Breast epithelium (tissue), 4 donors: Measurements from ENCODE around the gene HPD. TPM values are rescaled to one million over a fixed set of nuclear protein-coding genes. Genes with fewer than 3 reads are reported as not detected.

Source experiments
- DNase-seq, 2 donors: peaks; one replicate each; pipeline ENCODE4 v3.0.0-alpha.2; 2019; ENCODE audit warnings: low spot score in 2 of 2
- H3K27ac ChIP-seq, 2 donors: fragments of 200-600 bp; sonication (generic) in 1 of 2; one replicate each; pipeline ENCODE4 v1.5.1; 2016 to 2019; ENCODE audit warnings: mild to moderate bottlenecking in 1 of 2
- H3K27me3 ChIP-seq, 2 donors: fragments of 200-600 bp; sonication (generic) in 1 of 2; one replicate each; pipeline versions ENCODE4 v1.5.1 to v1.6.0; 2017 to 2019; ENCODE audit warnings: control low read depth in 1 of 2, mild to moderate bottlenecking in 1 of 2
- H3K36me3 ChIP-seq: fragments of 200-600 bp; one replicate; pipeline ENCODE4 v1.5.1; 2019
- H3K4me1 ChIP-seq, 2 donors: fragments of 200-600 bp; sonication (generic); one replicate each; pipeline ENCODE4 v1.5.1; 2016 to 2019; ENCODE audit warnings: control low read depth in 1 of 2
- H3K4me3 ChIP-seq, 3 donors: fragments of 200-600 bp; sonication (generic); 1 replicate in 2 of 3; 2 replicates in 1 of 3; pipeline ENCODE4 v1.5.1; 2016 to 2019; ENCODE audit warnings: mild to moderate bottlenecking in 3 of 3, moderate library complexity in 2 of 3
- H3K9me3 ChIP-seq, 2 donors: fragments of 200-600 bp; sonication (generic) in 1 of 2; one replicate each; pipeline ENCODE4 v1.5.1; 2016 to 2019; ENCODE audit warnings: control low read depth in 1 of 2
- POLR2A ChIP-seq: fragments of 450-650 bp; IDR thresholded peaks from one replicate; pipeline ENCODE4 v1.6.1; 2016; ENCODE audit warnings: antibody characterized with exemption, mild to moderate bottlenecking, moderate library complexity
- POLR2AphosphoS5 ChIP-seq, 3 donors: sonication (generic); formaldehyde crosslinking; IDR thresholded peaks; one replicate each; pipeline ENCODE4 v1.6.1; 2017; ENCODE audit warnings: antibody characterized with exemption in 3 of 3
- intact Hi-C: fragments of 100-400 bp; cut with DNase I; formaldehyde crosslinking; loops from one replicate; pipeline ENCODE4 v1.15.1; 2023; ENCODE audit warnings: low total_unique reads
- total RNA-seq, 3 donors: library from RNA; depleted of rRNA; stranded (reverse); fragments of >200 nt; gene quantifications; one replicate each; pipeline ENCODE4 v1.1.0, GENCODE V29; 2016
- TF ChIP-seq, protein P1 (sequence below), 3 donors: fragments of 450-650 bp; IDR thresholded peaks; one replicate each; pipeline ENCODE4 v1.5.1; 2016 to 2017; ENCODE audit warnings: antibody characterized with exemption in 3 of 3, mild to moderate bottlenecking in 3 of 3, moderate library complexity in 3 of 3

The HPD gene
- total RNA-seq, 3 donors from 2014 or later, result 0.64 to 1.6 TPM; not detected in 1

DNA sequence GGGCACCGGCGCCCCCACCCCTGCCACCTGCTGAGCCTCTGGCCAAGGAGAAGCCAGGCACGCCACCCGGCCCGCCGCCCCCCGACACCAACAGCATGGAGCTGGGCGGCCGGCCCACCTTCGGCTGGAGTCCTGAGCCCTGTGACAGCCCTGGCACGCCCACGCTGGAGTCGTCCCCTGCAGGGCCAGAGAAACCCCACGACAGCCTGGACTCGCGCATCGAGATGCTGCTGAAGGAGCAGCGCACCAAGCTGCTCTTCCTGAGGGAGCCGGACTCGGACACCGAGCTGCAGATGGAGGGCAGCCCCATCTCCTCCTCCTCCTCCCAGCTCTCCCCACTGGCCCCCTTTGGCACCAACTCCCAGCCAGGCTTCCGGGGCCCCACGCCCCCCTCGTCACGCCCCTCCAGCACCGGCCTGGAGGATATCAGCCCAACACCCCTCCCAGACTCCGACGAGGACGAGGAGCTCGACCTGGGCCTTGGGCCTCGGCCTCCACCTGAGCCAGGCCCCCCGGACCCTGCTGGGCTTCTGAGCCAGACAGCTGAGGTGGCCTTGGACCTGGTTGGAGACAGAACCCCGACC is 48.3 kb downstream of the HPD start:
- H3K4me1 ChIP-seq, result peaks cover 9 to 26% of the 10 kb centered on the region in 2 donors
- no peaks in the 10 kb centered on the region for H3K36me3 ChIP-seq
- DNase-seq, result no peak
- no peak for TF ChIP-seq POLR2AphosphoS5 (IDR thresholded peaks at IDR 0.05)
- no peak for TF ChIP-seq POLR2A
- TF ChIP-seq, protein P1, sequence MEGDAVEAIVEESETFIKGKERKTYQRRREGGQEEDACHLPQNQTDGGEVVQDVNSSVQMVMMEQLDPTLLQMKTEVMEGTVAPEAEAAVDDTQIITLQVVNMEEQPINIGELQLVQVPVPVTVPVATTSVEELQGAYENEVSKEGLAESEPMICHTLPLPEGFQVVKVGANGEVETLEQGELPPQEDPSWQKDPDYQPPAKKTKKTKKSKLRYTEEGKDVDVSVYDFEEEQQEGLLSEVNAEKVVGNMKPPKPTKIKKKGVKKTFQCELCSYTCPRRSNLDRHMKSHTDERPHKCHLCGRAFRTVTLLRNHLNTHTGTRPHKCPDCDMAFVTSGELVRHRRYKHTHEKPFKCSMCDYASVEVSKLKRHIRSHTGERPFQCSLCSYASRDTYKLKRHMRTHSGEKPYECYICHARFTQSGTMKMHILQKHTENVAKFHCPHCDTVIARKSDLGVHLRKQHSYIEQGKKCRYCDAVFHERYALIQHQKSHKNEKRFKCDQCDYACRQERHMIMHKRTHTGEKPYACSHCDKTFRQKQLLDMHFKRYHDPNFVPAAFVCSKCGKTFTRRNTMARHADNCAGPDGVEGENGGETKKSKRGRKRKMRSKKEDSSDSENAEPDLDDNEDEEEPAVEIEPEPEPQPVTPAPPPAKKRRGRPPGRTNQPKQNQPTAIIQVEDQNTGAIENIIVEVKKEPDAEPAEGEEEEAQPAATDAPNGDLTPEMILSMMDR (IDR thresholded peaks at IDR 0.05), result no peak
- peak overlapping the region in 1 of 2 donors; percentile 90 for H3K27ac ChIP-seq
- H3K27me3 ChIP-seq, result no peaks in the 10 kb centered on the region
- H3K4me3 ChIP-seq, result peak overlapping the region in 1 of 3 donors; percentile 73
- no peaks in the 10 kb centered on the region for H3K9me3 ChIP-seq
- intact Hi-C loops, result no loop called here

DNA sequence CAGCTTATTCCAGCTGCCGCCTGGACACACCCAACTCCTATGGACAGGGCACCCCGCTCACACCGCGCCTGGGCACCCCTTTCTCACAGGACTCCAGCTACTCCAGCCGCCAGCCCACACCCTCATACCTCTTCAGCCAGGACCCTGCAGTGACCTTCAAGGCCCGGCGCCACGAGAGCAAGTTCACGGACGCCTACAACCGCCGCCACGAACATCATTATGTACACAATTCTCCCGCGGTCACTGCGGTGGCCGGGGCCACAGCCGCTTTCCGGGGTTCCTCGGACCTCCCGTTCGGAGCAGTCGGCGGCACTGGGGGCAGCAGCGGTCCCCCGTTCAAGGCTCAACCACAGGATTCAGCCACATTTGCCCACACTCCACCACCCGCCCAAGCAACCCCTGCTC is 48.9 kb downstream of the HPD start:
- no peaks in the 10 kb centered on the region for H3K36me3 ChIP-seq
- DNase-seq, result no peak
- no peaks in the 10 kb centered on the region for H3K27me3 ChIP-seq
- no peak overlapping the region for H3K4me3 ChIP-seq
- intact Hi-C loops, result no loop called here
- peaks cover 9 to 26% of the 10 kb centered on the region in 2 donors for H3K4me1 ChIP-seq
- no peaks in the 10 kb centered on the region for H3K9me3 ChIP-seq
- no peak overlapping the region for H3K27ac ChIP-seq
- TF ChIP-seq POLR2A, result no peak
- TF ChIP-seq, protein P1 (IDR thresholded peaks at IDR 0.05), result no peak
- no peak for TF ChIP-seq POLR2AphosphoS5 (IDR thresholded peaks at IDR 0.05)

DNA sequence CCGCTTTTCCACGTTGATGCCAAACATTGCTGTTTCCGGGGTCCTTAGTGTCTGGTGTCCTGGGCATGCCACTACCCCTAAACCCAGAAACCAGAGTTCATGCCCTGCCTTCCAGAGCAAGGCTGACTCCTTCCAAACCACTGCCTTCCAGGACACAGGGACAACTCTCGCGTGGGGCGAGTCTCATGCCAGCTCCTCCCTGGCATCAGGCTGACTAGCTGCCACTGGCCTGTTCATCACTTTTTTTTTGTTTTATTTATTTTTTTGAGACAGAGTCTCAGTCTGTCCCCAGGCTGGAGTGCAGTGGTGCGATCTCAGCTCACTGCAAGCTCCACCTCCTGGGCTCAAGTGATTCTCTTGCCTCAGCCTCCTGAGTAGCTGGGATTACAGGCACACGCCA is 50.0 kb downstream of the HPD start:
- TF ChIP-seq POLR2A (no peak), POLR2AphosphoS5 (IDR thresholded peaks at IDR 0.05) (no peak)
- TF ChIP-seq, protein P1 (IDR thresholded peaks at IDR 0.05), result no peak
- no peak for DNase-seq
- Histone ChIP-seq H3K27ac (no peak overlapping the region), H3K4me1 (peaks cover 9 to 24% of the 10 kb centered on the region in 2 donors), H3K27me3 (no peaks in the 10 kb centered on the region), H3K4me3 (no peak overlapping the region), H3K36me3 (no peaks in the 10 kb centered on the region), H3K9me3 (no peaks in the 10 kb centered on the region)
- intact Hi-C loops, result no loop called here

DNA sequence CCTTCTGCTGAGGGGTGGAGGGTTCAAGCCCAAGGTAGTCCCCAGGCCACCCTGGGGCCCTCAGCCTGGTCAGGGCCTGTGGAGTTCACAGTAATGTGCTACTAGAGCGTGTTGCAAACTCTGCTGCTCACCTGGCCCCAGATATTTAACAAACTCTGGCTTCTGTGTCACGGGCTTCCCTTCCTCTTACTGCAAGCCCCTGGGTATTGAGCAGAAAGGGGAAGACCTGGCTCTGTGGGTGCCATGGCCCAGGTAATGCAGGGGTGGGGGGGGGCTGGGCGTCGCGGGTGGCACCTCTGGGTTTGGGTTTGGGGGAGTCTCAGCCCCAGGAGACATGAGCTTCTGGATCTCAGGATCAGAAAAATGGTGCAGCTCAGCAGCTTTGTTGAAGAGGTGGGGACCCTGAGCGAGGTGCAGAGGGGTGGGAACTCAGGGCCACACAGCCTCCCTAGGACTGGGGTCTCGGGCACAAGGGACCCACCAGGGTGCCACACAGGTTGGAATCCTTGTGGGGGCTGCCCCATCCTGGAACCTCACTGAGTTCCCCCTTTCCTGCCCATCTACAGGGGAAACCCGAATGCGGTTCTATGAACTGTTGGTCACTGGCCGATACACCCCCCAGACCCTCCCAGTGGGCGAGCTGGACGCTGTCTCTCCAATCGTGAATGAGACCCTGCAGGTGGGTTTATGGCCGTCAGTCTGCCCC is 50.9 kb downstream of the HPD start:
- Histone ChIP-seq H3K4me1 (peaks cover 9 to 22% of the 10 kb centered on the region in 2 donors), H3K27me3 (no peaks in the 10 kb centered on the region), H3K27ac (no peak overlapping the region), H3K36me3 (no peaks in the 10 kb centered on the region), H3K4me3 (no peak overlapping the region), H3K9me3 (no peaks in the 10 kb centered on the region)
- TF ChIP-seq POLR2A (no peak), POLR2AphosphoS5 (IDR thresholded peaks at IDR 0.05) (no peak)
- TF ChIP-seq, protein P1 (IDR thresholded peaks at IDR 0.05), result no peak
- intact Hi-C loops, result no loop called here
- DNase-seq, result no peak
